ENCODE data around the gene SPINK14.

SPINK14 gene

DNA sequence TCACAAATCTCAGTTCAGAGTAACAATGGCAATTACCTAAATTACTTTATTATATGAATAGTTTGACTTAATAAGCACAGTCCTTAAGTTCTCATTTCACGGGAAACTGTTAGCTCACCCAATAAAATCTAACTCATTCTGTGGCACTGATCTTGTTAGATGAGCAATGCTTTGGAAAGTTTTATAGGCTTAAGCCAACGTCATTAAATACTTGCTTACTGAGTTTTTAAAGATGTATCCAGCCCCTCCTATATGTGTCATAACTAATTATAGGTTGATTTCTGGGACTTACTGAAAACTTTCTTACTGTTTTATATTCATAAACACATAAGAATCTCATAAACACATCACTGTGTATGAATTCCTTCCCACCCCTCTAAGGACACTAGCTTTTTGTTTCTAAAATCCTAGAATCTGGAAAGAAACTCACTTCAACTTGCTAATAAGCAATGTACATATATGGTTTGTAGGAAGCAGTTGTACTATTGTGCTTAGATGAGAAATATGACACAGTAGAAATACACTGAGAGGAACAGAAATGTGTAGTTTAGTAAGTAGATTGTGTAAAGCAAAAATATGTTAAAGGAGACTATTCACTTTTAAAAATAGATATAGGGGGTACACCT lies 55.9 kb downstream of the SPINK14 start:
- DNase-seq (ENCODE audit: low read depth), result peak; percentile 96
- H3K4me3 ChIP-seq (ENCODE audit: control insufficient read depth, low read depth, low read length), result no peak overlapping the region
- TF ChIP-seq, protein P1, sequence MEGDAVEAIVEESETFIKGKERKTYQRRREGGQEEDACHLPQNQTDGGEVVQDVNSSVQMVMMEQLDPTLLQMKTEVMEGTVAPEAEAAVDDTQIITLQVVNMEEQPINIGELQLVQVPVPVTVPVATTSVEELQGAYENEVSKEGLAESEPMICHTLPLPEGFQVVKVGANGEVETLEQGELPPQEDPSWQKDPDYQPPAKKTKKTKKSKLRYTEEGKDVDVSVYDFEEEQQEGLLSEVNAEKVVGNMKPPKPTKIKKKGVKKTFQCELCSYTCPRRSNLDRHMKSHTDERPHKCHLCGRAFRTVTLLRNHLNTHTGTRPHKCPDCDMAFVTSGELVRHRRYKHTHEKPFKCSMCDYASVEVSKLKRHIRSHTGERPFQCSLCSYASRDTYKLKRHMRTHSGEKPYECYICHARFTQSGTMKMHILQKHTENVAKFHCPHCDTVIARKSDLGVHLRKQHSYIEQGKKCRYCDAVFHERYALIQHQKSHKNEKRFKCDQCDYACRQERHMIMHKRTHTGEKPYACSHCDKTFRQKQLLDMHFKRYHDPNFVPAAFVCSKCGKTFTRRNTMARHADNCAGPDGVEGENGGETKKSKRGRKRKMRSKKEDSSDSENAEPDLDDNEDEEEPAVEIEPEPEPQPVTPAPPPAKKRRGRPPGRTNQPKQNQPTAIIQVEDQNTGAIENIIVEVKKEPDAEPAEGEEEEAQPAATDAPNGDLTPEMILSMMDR (IDR thresholded peaks at IDR 0.05; ENCODE audit: control insufficient read depth, insufficient read depth, low read depth, low read length, missing control alignments), result no peak
